ENCODE measurements around the gene ATP6V0E1. TPM values are rescaled to one million over a fixed set of nuclear protein-coding genes. Genes with fewer than 3 reads are reported as not detected.
"Not testable (repeated sequence)": the region's sequence is repeated elsewhere in the genome, so short reads cannot be mapped to it uniquely, and the experiment has no call there.

The ATP6V0E1 gene
- total RNA-seq, 1 donor from 2014 or later, result 91.3 TPM

GRCh38 chr5:173055983-173056782 lies 72.6 kb downstream of the ATP6V0E1 start, which contains the start of gene CREBRF:
TSS of gene CREBRF (plus strand) at chr5:173056352. CDS start at chr5:173080776, 24,424 bp downstream.
- no peaks in the 10 kb centered on the region for H3K36me3 ChIP-seq (ENCODE audit: control insufficient read depth in 3 of 3, insufficient read depth in 3 of 3, low read length in 3 of 3)
- no peaks in the 10 kb centered on the region for H3K27me3 ChIP-seq (ENCODE audit: control insufficient read depth in 3 of 3, insufficient read depth in 3 of 3, low read length in 3 of 3)
- H3K27ac ChIP-seq (ENCODE audit: low read depth, low read length), result peak within 1 kb of the TSS; percentile 99
- peaks cover 11 to 17% (median 13%) of the 10 kb centered on the region in 3 donors for H3K4me1 ChIP-seq (ENCODE audit: control insufficient read depth in 3 of 3, insufficient read depth in 3 of 3, low read length in 3 of 3)
- H3K9me3 ChIP-seq (ENCODE audit: control insufficient read depth in 3 of 3, low read length in 3 of 3), result no peaks in the 10 kb centered on the region
- peak within 1 kb of the TSS; percentile 76 to 90 (median 89) for H3K9ac ChIP-seq (ENCODE audit: low read depth in 1 of 3, low read length in 3 of 3)
- peak within 1 kb of the TSS; percentile 89 to 98 (median 93) for H3K4me3 ChIP-seq (ENCODE audit: low read length in 3 of 3)

- Histone ChIP-seq H3K27me3 (ENCODE audit: control insufficient read depth in 3 of 3, insufficient read depth in 3 of 3, low read length in 3 of 3) (no peaks in the 10 kb centered on the region), H3K4me1 (ENCODE audit: control insufficient read depth in 3 of 3, insufficient read depth in 3 of 3, low read length in 3 of 3) (peaks cover 11 to 17% (median 13%) of the 10 kb centered on the region in 3 donors), H3K4me3 (ENCODE audit: low read length in 3 of 3) (peak overlapping the region; percentile 89 to 93 (median 92)), H3K36me3 (ENCODE audit: control insufficient read depth in 3 of 3, insufficient read depth in 3 of 3, low read length in 3 of 3) (no peaks in the 10 kb centered on the region), H3K27ac (ENCODE audit: low read depth, low read length) (peak overlapping the region; percentile 99), H3K9ac (ENCODE audit: low read depth in 1 of 3, low read length in 3 of 3) (peak overlapping the region; percentile 76 to 90 (median 89)), H3K9me3 (ENCODE audit: control insufficient read depth in 3 of 3, low read length in 3 of 3) (no peaks in the 10 kb centered on the region)
Measured at GRCh38 chr5:173056783-173057061, 73.2 kb downstream of the ATP6V0E1 start.

DNA sequence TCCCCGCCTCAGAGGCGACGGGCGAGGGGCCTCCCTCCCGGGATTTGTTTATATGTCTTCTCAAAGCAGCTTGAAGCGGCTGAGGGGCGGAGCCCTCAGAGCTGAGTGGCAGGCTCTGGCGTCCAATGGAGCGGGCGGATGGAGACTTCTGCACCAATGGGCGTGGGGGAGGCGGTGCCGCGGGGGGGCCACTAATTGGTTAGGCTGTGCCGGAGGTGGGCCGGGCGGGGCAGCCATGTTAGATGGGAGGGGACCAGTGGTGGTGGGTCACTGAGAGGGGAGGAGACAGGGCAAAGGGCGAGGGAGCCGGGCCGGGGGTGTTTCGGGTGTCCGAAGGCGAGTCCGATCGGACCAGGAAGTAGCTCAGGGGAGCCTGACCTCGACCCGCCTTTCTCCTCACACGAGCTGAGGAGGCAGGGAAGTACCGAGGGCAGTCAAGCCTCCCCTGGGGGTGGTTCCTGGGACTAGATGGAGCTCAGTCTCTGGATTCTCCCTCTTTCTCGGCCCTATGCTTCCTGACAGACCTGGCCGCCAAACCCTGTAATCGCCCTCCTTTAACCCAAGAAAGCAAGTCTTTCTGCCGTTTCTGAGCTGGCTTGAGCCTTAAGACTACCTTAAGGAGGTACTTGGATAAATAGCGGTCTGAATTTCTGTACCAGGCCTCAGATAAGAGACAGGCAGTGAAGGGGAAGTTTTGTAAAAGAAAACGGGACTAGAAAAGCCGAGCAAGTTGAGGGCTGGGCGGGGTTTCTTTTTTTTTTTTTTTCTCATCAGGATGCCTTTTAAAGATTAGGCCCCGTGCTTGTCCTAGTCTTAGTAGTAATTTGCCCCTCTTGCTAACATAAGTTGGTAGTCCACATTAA lies 73.7 kb downstream of the ATP6V0E1 start:
- Histone ChIP-seq H3K27me3 (ENCODE audit: control insufficient read depth in 3 of 3, insufficient read depth in 3 of 3, low read length in 3 of 3) (no peaks in the 10 kb centered on the region), H3K36me3 (ENCODE audit: control insufficient read depth in 3 of 3, insufficient read depth in 3 of 3, low read length in 3 of 3) (no peaks in the 10 kb centered on the region), H3K9me3 (ENCODE audit: control insufficient read depth in 3 of 3, low read length in 3 of 3) (no peaks in the 10 kb centered on the region), H3K4me3 (ENCODE audit: low read length in 3 of 3) (peak overlapping the region; percentile 89 to 93 (median 92)), H3K9ac (ENCODE audit: low read depth in 1 of 3, low read length in 3 of 3) (peak overlapping the region; percentile 75 to 90 (median 89)), H3K27ac (ENCODE audit: low read depth, low read length) (peak overlapping the region; percentile 99), H3K4me1 (ENCODE audit: control insufficient read depth in 3 of 3, insufficient read depth in 3 of 3, low read length in 3 of 3) (peaks cover 11 to 17% (median 13%) of the 10 kb centered on the region in 3 donors)

DNA sequence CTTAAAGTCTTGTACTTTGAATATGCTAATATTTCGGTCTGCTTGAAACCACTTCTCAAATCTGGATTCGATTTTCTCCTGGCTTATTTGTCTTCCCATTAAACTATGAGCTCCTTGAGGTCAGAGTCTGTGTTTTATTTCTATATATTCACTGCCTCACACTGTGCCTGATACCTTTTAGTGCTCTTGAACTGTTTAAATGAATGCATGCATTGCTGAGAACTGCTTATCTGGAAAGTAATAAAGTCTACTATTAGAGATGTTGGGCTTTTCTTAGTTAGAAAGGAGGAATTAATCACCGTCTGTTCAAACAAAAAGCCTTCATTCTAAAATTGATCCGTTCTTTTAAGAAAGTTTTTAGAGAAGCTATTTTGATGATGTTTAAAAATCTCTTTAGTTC lies 78.6 kb downstream of the ATP6V0E1 start:
- H3K9ac ChIP-seq (ENCODE audit: low read depth in 1 of 3, low read length in 3 of 3), result no peak overlapping the region
- peaks cover 6 to 13% (median 10%) of the 10 kb centered on the region in 3 donors for H3K4me1 ChIP-seq (ENCODE audit: control insufficient read depth in 3 of 3, insufficient read depth in 3 of 3, low read length in 3 of 3)
- H3K27me3 ChIP-seq (ENCODE audit: control insufficient read depth in 3 of 3, insufficient read depth in 3 of 3, low read length in 3 of 3), result no peaks in the 10 kb centered on the region
- no peaks in the 10 kb centered on the region for H3K9me3 ChIP-seq (ENCODE audit: control insufficient read depth in 3 of 3, low read length in 3 of 3)
- no peak overlapping the region for H3K4me3 ChIP-seq (ENCODE audit: low read length in 3 of 3)
- no peak overlapping the region for H3K27ac ChIP-seq (ENCODE audit: low read depth, low read length)
- no peaks in the 10 kb centered on the region for H3K36me3 ChIP-seq (ENCODE audit: control insufficient read depth in 3 of 3, insufficient read depth in 3 of 3, low read length in 3 of 3)

GRCh38 chr5:173065155-173065554 lies 81.6 kb downstream of the ATP6V0E1 start:
- Histone ChIP-seq H3K9ac (ENCODE audit: low read depth in 1 of 3, low read length in 3 of 3) (no peak overlapping the region), H3K4me1 (ENCODE audit: control insufficient read depth in 3 of 3, insufficient read depth in 3 of 3, low read length in 3 of 3) (peaks cover 0 to 5% (median 0%) of the 10 kb centered on the region in 3 donors), H3K36me3 (ENCODE audit: control insufficient read depth in 3 of 3, insufficient read depth in 3 of 3, low read length in 3 of 3) (no peaks in the 10 kb centered on the region), H3K9me3 (ENCODE audit: control insufficient read depth in 3 of 3, low read length in 3 of 3) (no peaks in the 10 kb centered on the region), H3K27ac (ENCODE audit: low read depth, low read length) (no peak overlapping the region), H3K4me3 (ENCODE audit: low read length in 3 of 3) (no peak overlapping the region), H3K27me3 (ENCODE audit: control insufficient read depth in 3 of 3, insufficient read depth in 3 of 3, low read length in 3 of 3) (no peaks in the 10 kb centered on the region)

- H3K27ac ChIP-seq (ENCODE audit: low read depth, low read length), result no peak overlapping the region
Measured at GRCh38 chr5:173069671-173070070, 86.1 kb downstream of the ATP6V0E1 start.

DNA sequence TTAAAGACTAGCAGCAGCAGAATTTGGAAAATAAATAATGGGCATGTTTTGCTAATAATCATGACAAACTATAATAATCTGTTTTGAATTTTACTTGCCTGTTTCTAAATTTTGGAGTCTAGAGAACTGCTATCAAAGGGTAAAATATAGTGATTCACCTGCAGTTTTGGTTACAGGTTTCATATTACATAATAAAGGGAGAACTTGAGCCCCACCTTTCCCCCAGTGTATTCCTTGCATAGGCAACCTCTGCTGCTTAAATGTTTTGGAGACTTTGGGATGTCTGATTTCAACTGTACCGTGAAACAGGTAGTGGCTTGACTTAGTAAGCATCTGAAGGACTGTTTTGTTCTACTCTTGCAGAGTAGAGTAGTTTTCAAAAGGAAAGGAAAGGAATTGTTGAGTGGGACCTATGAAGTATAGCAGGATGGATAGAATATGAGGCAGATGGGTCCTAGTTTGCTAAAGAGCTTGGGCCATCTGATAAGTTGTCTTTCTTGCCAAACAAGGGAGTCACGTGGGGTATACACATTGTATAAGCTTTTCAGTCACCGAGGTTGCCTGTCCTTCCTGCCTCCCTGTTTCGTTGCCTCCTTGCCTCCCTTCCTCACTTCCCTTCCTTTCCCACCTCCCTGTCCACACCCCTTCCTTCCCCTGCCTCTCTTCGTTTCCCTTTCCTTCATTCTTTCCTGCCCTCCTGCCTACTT lies 91.7 kb downstream of the ATP6V0E1 start:
- Histone ChIP-seq H3K27me3 (ENCODE audit: control insufficient read depth in 3 of 3, insufficient read depth in 3 of 3, low read length in 3 of 3) (no peaks in the 10 kb centered on the region), H3K36me3 (ENCODE audit: control insufficient read depth in 3 of 3, insufficient read depth in 3 of 3, low read length in 3 of 3) (no peaks in the 10 kb centered on the region), H3K4me1 (ENCODE audit: control insufficient read depth in 3 of 3, insufficient read depth in 3 of 3, low read length in 3 of 3) (peaks cover 4 to 8% (median 5%) of the 10 kb centered on the region in 3 donors), H3K9me3 (ENCODE audit: control insufficient read depth in 3 of 3, low read length in 3 of 3) (no peaks in the 10 kb centered on the region), H3K4me3 (ENCODE audit: low read length in 3 of 3) (no peak overlapping the region), H3K9ac (ENCODE audit: low read depth in 1 of 3, low read length in 3 of 3) (no peak overlapping the region), H3K27ac (ENCODE audit: low read depth, low read length) (no peak overlapping the region)

More at GRCh38 chr5:173069671-173070070, 86.1 kb downstream of the ATP6V0E1 start:
- Histone ChIP-seq H3K27me3 (ENCODE audit: control insufficient read depth in 3 of 3, insufficient read depth in 3 of 3, low read length in 3 of 3) (no peaks in the 10 kb centered on the region), H3K9ac (ENCODE audit: low read depth in 1 of 3, low read length in 3 of 3) (no peak overlapping the region), H3K36me3 (ENCODE audit: control insufficient read depth in 3 of 3, insufficient read depth in 3 of 3, low read length in 3 of 3) (no peaks in the 10 kb centered on the region), H3K4me3 (ENCODE audit: low read length in 3 of 3) (no peak overlapping the region), H3K9me3 (ENCODE audit: control insufficient read depth in 3 of 3, low read length in 3 of 3) (no peaks in the 10 kb centered on the region), H3K4me1 (ENCODE audit: control insufficient read depth in 3 of 3, insufficient read depth in 3 of 3, low read length in 3 of 3) (peaks cover 0 to 5% (median 0%) of the 10 kb centered on the region in 3 donors)

GRCh38 chr5:173075970-173076369 lies 92.4 kb downstream of the ATP6V0E1 start:
- Histone ChIP-seq H3K36me3 (ENCODE audit: control insufficient read depth in 3 of 3, insufficient read depth in 3 of 3, low read length in 3 of 3) (peaks cover 0 to 2% (median 0%) of the 10 kb centered on the region in 3 donors), H3K27ac (ENCODE audit: low read depth, low read length) (no peak overlapping the region), H3K4me3 (ENCODE audit: low read length in 3 of 3) (no peak overlapping the region), H3K9ac (ENCODE audit: low read depth in 1 of 3, low read length in 3 of 3) (no peak overlapping the region), H3K9me3 (ENCODE audit: control insufficient read depth in 3 of 3, low read length in 3 of 3) (no peaks in the 10 kb centered on the region), H3K27me3 (ENCODE audit: control insufficient read depth in 3 of 3, insufficient read depth in 3 of 3, low read length in 3 of 3) (no peaks in the 10 kb centered on the region), H3K4me1 (ENCODE audit: control insufficient read depth in 3 of 3, insufficient read depth in 3 of 3, low read length in 3 of 3) (peaks cover 4 to 8% (median 5%) of the 10 kb centered on the region in 3 donors)

GRCh38 chr5:173076471-173076870 lies 92.9 kb downstream of the ATP6V0E1 start:
- not testable (repeated sequence) for H3K9me3 ChIP-seq (ENCODE audit: control insufficient read depth in 3 of 3, low read length in 3 of 3); H3K4me3 ChIP-seq (ENCODE audit: low read length in 3 of 3); H3K36me3 ChIP-seq (ENCODE audit: control insufficient read depth in 3 of 3, insufficient read depth in 3 of 3, low read length in 3 of 3); H3K9ac ChIP-seq (ENCODE audit: low read depth in 1 of 3, low read length in 3 of 3); H3K27ac ChIP-seq (ENCODE audit: low read depth, low read length); H3K27me3 ChIP-seq (ENCODE audit: control insufficient read depth in 3 of 3, insufficient read depth in 3 of 3, low read length in 3 of 3); H3K4me1 ChIP-seq (ENCODE audit: control insufficient read depth in 3 of 3, insufficient read depth in 3 of 3, low read length in 3 of 3)
